HCT116 (cell line): ENCODE measurements around the gene SIRT7. TPM values are rescaled to one million over a fixed set of nuclear protein-coding genes. Genes with fewer than 3 reads are reported as not detected.

Experiments
- ATAC-seq: fragments of 200-7000 bp; cut with Tn5 transposase; 2 replicates; pipeline ENCODE4 v1.9.1; 2020; ENCODE audit warnings: mild to moderate bottlenecking, moderate library complexity
- BruUV-seq: library from RNA; stranded (reverse); fragments of 400-500 nt; replicated peaks from 2 replicates; lab custom pipeline; 2021; lab: Mats Ljungman, UMichigan
- CTCF ChIA-PET: fragments of 300-600 bp; sonication (Branson Sonifier 250); formaldehyde crosslinking; loops from one replicate; lab custom pipeline; 2021; ENCODE audit warnings: antibody characterized with exemption; lab: Charles Lee
- POLR2A ChIA-PET: fragments of 300-600, 350-600 bp; sonication (Branson Sonifier 250); formaldehyde crosslinking; loops from one replicate; lab custom pipeline; 2021; ENCODE audit warnings: antibody characterized with exemption; lab: Charles Lee
- RAD21 ChIA-PET, 2 experiments: fragments of 300-600 bp; sonication (Branson Sonifier 250); formaldehyde crosslinking; loops; one replicate each; lab custom pipeline; 2023; ENCODE audit warnings: low total read pairs in 2 of 2; ENCODE audit not compliant: uncharacterized antibody in 2 of 2, unreplicated experiment in 2 of 2, low non-redundant PET in 1 of 2; lab: Charles Lee
- DNase-seq: peaks from one replicate; pipeline ENCODE4 v3.0.0-alpha.2; 2010; ENCODE audit warnings: low read depth, low spot score
- H2AFZ ChIP-seq: fragments of 200-600 bp; shearing (Covaris generic), sonication (generic); 2 replicates; pipeline ENCODE4 v1.6.1; 2017; ENCODE audit warnings: low read depth, mixed run types, mixed read lengths, antibody characterized with exemption, low read length; ENCODE audit not compliant: poor library complexity, severe bottlenecking
- H3K27ac ChIP-seq: 2 replicates; pipeline ENCODE4 v1.5.1; 2012; ENCODE audit warnings: low read depth, low read length
- H3K27me3 ChIP-seq: fragments of 200-600 bp; sonication (generic); 2 replicates; pipeline ENCODE4 v1.6.1; 2016; ENCODE audit warnings: mixed run types, low read length, mixed read lengths; ENCODE audit not compliant: insufficient read depth
- H3K36me3 ChIP-seq, 2 experiments: fragments of 200-500 bp in 1 of 2; fragments of 200-600 bp in 1 of 2; sonication (Bioruptor generic) in 1 of 2; sonication (generic) in 1 of 2; 2 replicates each; pipeline versions ENCODE4 v1.5.1 to v1.6.1; 2014 to 2016; ENCODE audit warnings: low read length in 2 of 2, inconsistent platforms in 1 of 2, mixed read lengths in 1 of 2, mixed run types in 1 of 2; ENCODE audit not compliant: insufficient read depth in 2 of 2, control insufficient read depth in 1 of 2
- H3K4me1 ChIP-seq, 2 experiments: fragments of 200-600 bp in 1 of 2; sonication (generic) in 1 of 2; 2 replicates each; pipeline versions ENCODE4 v1.5.1 to v1.6.1; 2012 to 2017; ENCODE audit warnings: low read length in 2 of 2, inconsistent platforms in 1 of 2, mild to moderate bottlenecking in 1 of 2, mixed read lengths in 1 of 2, mixed run types in 1 of 2, moderate library complexity in 1 of 2; ENCODE audit not compliant: insufficient read depth in 2 of 2, control insufficient read depth in 1 of 2
- H3K4me2 ChIP-seq: fragments of 200-600 bp; sonication (generic); 2 replicates; pipeline ENCODE4 v1.6.1; 2017; ENCODE audit warnings: mixed run types, low read length, mixed read lengths
- H3K4me3 ChIP-seq, 2 experiments: fragments of 200-600 bp in 1 of 2; sonication (generic) in 1 of 2; replicated peaks in 1 of 2; 2 replicates each; pipeline ENCODE4 v1.5.1; 2011 to 2016; ENCODE audit warnings: low read length in 2 of 2, control low read depth in 1 of 2, low read depth in 1 of 2, mild to moderate bottlenecking in 1 of 2, mixed read lengths in 1 of 2, mixed run types in 1 of 2
- H3K79me2 ChIP-seq: fragments of 200-600 bp; sonication (generic); 2 replicates; pipeline ENCODE4 v1.6.1; 2017; ENCODE audit warnings: mild to moderate bottlenecking, mixed run types, low read length, moderate library complexity, mixed read lengths; ENCODE audit not compliant: insufficient read depth
- H3K9ac ChIP-seq: fragments of 200-600 bp; sonication (generic); 2 replicates; pipeline ENCODE4 v1.6.1; 2016; ENCODE audit warnings: low read length, mixed read lengths
- H3K9me2 ChIP-seq: fragments of 200-600 bp; sonication (generic), shearing (Covaris generic); 2 replicates; pipeline ENCODE4 v1.6.1; 2017; ENCODE audit warnings: mixed run types, mild to moderate bottlenecking, moderate library complexity; ENCODE audit not compliant: insufficient read depth
- H3K9me3 ChIP-seq, 2 experiments: fragments of 200-500 bp in 1 of 2; fragments of 200-600 bp in 1 of 2; sonication (Bioruptor generic) in 1 of 2; sonication (generic) in 1 of 2; 2 replicates each; pipeline ENCODE4 v1.6.1; 2014 to 2017; ENCODE audit warnings: low read length in 2 of 2, mixed read lengths in 2 of 2, inconsistent platforms in 1 of 2, low read depth in 1 of 2, mild to moderate bottlenecking in 1 of 2, mixed run types in 1 of 2, moderate library complexity in 1 of 2; ENCODE audit not compliant: control insufficient read depth in 1 of 2, insufficient read depth in 1 of 2
- H4K20me1 ChIP-seq: fragments of 200-600 bp; sonication (generic), shearing (Covaris generic); 2 replicates; pipeline ENCODE4 v1.6.1; 2017; ENCODE audit warnings: mixed run types, mild to moderate bottlenecking, moderate library complexity; ENCODE audit not compliant: insufficient read depth
- CBX3 ChIP-seq: IDR thresholded peaks from 2 replicates; pipeline ENCODE4 v1.6.1; 2012; ENCODE audit warnings: low read depth
- CEBPB ChIP-seq: IDR thresholded peaks from 2 replicates; pipeline ENCODE4 v1.6.1; 2012; ENCODE audit warnings: low read depth
- ELF1 ChIP-seq: IDR thresholded peaks from 2 replicates; pipeline ENCODE4 v1.6.1; 2012; ENCODE audit warnings: low read depth, borderline replicate concordance
- EZH2 ChIP-seq: fragments of 200-600 bp; sonication (generic); IDR thresholded peaks from 2 replicates; pipeline ENCODE4 v1.6.1; 2017; ENCODE audit warnings: antibody characterized with exemption, mixed run types
- MAX ChIP-seq: IDR thresholded peaks from 2 replicates; pipeline ENCODE4 v1.6.1; 2012
- RAD21 ChIP-seq: IDR thresholded peaks from 2 replicates; pipeline ENCODE4 v1.6.1; 2012; ENCODE audit warnings: low read depth, mild to moderate bottlenecking
- SP1 ChIP-seq: IDR thresholded peaks from 2 replicates; pipeline ENCODE4 v1.6.1; 2012; ENCODE audit warnings: low read depth
- YY1 ChIP-seq: IDR thresholded peaks from 2 replicates; pipeline ENCODE4 v1.6.1; 2011; ENCODE audit warnings: low read length, low read depth, moderate library complexity, mild to moderate bottlenecking; ENCODE audit not compliant: insufficient replicate concordance; ENCODE audit errors: extremely low read depth
- ZFX ChIP-seq: fragments of 450-650 bp; IDR thresholded peaks from 2 replicates; pipeline ENCODE4 v1.6.1; 2017
- intact Hi-C: fragments of 100-400 bp; cut with micrococcal nuclease; formaldehyde crosslinking; loops from 2 replicates; pipeline ENCODE4 v1.10.0; 2022
- total RNA-seq: library from RNA; stranded (reverse); gene quantifications from one replicate; pipeline ENCODE4 v1.2.1, GENCODE V29; 2021; ENCODE audit not compliant: unreplicated experiment

The SIRT7 gene
- total RNA-seq, 1 experiment from 2014 or later: 62.6 TPM

DNA sequence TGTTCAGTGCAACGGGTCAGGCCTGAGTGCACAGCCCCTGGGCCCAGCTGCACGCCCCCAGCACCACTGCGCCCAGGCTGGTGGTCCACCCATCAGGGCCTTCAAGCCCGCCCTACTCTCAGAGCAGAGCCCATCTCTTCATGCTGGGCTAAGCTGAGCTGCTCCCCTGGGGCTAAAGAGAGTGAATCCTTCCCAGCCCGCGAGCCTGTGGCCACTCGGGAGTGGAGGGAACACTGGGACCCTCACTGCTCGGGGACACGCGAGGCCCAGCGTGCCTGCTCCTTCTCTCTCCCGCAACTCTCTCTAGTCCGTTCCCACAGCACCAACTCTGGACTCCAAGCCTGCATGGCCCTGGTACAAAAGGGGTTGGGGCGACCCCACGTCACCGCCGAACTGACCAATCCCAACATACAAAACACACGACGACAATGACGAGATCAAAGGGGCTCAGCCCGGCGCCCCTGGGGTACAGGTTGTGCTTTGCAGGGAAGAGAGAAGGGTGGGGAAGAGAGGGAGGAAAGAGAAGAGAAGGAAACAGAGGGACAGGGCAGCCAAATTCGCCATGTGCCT is 4.1 kb upstream of the SIRT7 start:
- Histone ChIP-seq H3K27ac (peak overlapping the region; percentile 80; the same call in 1 of the 2 replicates), H4K20me1 (no peaks in the 10 kb centered on the region), H3K9ac (no peak overlapping the region), H3K79me2 (peaks cover 96% of the 10 kb centered on the region), H3K4me1 (peaks cover 35 to 57% of the 10 kb centered on the region in 2 experiments), H3K9me2 (no peaks in the 10 kb centered on the region), H3K9me3 (no peaks in the 10 kb centered on the region), H3K4me2 (no peak overlapping the region), H3K36me3 (peaks cover 15 to 36% of the 10 kb centered on the region in 2 experiments; a peak in 3 of 4 replicates), H3K4me3 (no peak overlapping the region), H3K27me3 (no peaks in the 10 kb centered on the region), H2AFZ (no peak overlapping the region)
- no TSS peak for BruUV-seq
- CTCF ChIA-PET: no interaction called here
- TF ChIP-seq ZFX: no peak
- TF ChIP-seq CBX3: no peak
- TF ChIP-seq RAD21: no peak
- no peak for TF ChIP-seq MAX
- TF ChIP-seq YY1: no peak
- no peak for TF ChIP-seq ELF1
- TF ChIP-seq SP1: no peak
- no peak for TF ChIP-seq EZH2
- intact Hi-C loops: no loop called here
- no peak for DNase-seq
- POLR2A ChIA-PET: interaction anchor here (1.1 kb wide), 1 partner anchor 47 kb away, joined by 3 read pairs; no protein-coding TSS in a partner anchor
- no peak for ATAC-seq
- RAD21 ChIA-PET: no interaction called here

DNA sequence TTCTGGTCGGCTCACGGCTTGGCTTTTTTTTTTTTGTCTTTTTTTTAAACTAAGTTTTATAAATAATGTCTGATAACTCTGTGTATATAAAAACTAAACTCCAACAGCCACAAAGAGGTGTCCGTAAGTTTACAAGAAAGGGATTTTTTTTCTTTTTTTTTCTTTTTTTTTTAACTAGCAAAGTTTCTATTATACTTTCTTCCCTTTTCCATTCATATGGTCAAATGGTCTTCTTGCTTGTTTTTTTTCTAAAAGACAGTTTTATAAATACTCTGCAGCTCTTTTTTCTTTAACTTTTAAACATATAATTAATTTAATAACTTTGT is 3.5 kb upstream of the SIRT7 start:
- BruUV-seq: no TSS peak
- ChIA-PET CTCF (no interaction called here), RAD21 (no interaction called here)
- no peak for DNase-seq
- Histone ChIP-seq H4K20me1 (no peaks in the 10 kb centered on the region), H3K4me2 (no peak overlapping the region), H3K9me2 (no peaks in the 10 kb centered on the region), H2AFZ (no peak overlapping the region)
- no peak for TF ChIP-seq CEBPB
- TF ChIP-seq ZFX: no peak
- TF ChIP-seq, all 23 proteins: peak for 0
- ATAC-seq: no peak
- no peaks in the 10 kb centered on the region for H3K9me3 ChIP-seq
- intact Hi-C loops: no loop called here
- no peak overlapping the region for H3K4me3 ChIP-seq
- H3K4me1 ChIP-seq: peaks cover 39 to 60% of the 10 kb centered on the region in 2 experiments
- H3K79me2 ChIP-seq: peaks cover 96% of the 10 kb centered on the region
- POLR2A ChIA-PET: no interaction called here
- no peaks in the 10 kb centered on the region for H3K27me3 ChIP-seq
- H3K27ac ChIP-seq: no peak overlapping the region
- peaks cover 15 to 36% of the 10 kb centered on the region in 2 experiments; a peak in 3 of 4 replicates for H3K36me3 ChIP-seq
- no peak overlapping the region for H3K9ac ChIP-seq
